GM18519 (cell line): Measurements from ENCODE around the gene MYLK.

Experiments used
- ATAC-seq: cut with Tn5 transposase; IDR thresholded peaks from one replicate; pipeline ENCODE4 v1.9.1; 2021; ENCODE audit warnings: mild to moderate bottlenecking, moderate library complexity; ENCODE audit not compliant: unreplicated experiment, low FRiP score

MYLK gene

GRCh38 chr3:123832692-123833397 is 51.3 kb downstream of the MYLK start:
- ATAC-seq, result no peak

GRCh38 chr3:123831420-123831819 is 52.7 kb downstream of the MYLK start:
- ATAC-seq, result no peak

- ATAC-seq, result no peak
Measured at GRCh38 chr3:123821920-123822319, 62.2 kb downstream of the MYLK start.

- ATAC-seq, result no peak
Measured at GRCh38 chr3:123819949-123820348, 64.2 kb downstream of the MYLK start.

GRCh38 chr3:123818921-123819429 is 65.2 kb downstream of the MYLK start:
- no peak for ATAC-seq

- no peak for ATAC-seq
Measured at GRCh38 chr3:123818324-123818920, 65.7 kb downstream of the MYLK start.

GRCh38 chr3:123817413-123817812 is 66.7 kb downstream of the MYLK start:
- no peak for ATAC-seq

- ATAC-seq, result no peak
Measured at GRCh38 chr3:123816673-123817207, 67.4 kb downstream of the MYLK start.

- ATAC-seq, result no peak
Measured at GRCh38 chr3:123815981-123816380, 68.2 kb downstream of the MYLK start.

- ATAC-seq, result no peak
Measured at GRCh38 chr3:123813876-123814275, 70.3 kb downstream of the MYLK start.

GRCh38 chr3:123809597-123809996 is 74.5 kb downstream of the MYLK start:
- ATAC-seq, result no peak

- no peak for ATAC-seq
Measured at GRCh38 chr3:123808812-123809211, 75.3 kb downstream of the MYLK start.

GRCh38 chr3:123807820-123808219 is 76.3 kb downstream of the MYLK start:
- no peak for ATAC-seq

GRCh38 chr3:123805504-123805903 is 78.6 kb downstream of the MYLK start:
- ATAC-seq, result no peak

- no peak for ATAC-seq
Measured at GRCh38 chr3:123805101-123805500, 79.0 kb downstream of the MYLK start.

- no peak for ATAC-seq
Measured at GRCh38 chr3:123804676-123805075, 79.5 kb downstream of the MYLK start.

GRCh38 chr3:123803521-123803920 is 80.6 kb downstream of the MYLK start:
- ATAC-seq, result no peak

- no peak for ATAC-seq
Measured at GRCh38 chr3:123802007-123802625, 82.0 kb downstream of the MYLK start.

- ATAC-seq, result no peak
Measured at GRCh38 chr3:123801474-123801873, 82.7 kb downstream of the MYLK start.

GRCh38 chr3:123800362-123800682 is 83.8 kb downstream of the MYLK start:
- no peak for ATAC-seq

- ATAC-seq, result no peak
Measured at GRCh38 chr3:123799544-123800361, 84.4 kb downstream of the MYLK start.
